ENCODE results near the gene CLIP1.
"Not testable (repeated sequence)": the region's sequence is repeated elsewhere in the genome, so short reads cannot be mapped to it uniquely, and the experiment has no call there.

CLIP1 gene

GRCh38 chr12:122421821-122422729, at the start of gene CLIP1:
Gene CLIP1 (minus strand): TSS chr12:122422669. CDS start chr12:122380452, 42,217 bp downstream.
- peak; percentile 16 to 58 for DNase-seq

DNA sequence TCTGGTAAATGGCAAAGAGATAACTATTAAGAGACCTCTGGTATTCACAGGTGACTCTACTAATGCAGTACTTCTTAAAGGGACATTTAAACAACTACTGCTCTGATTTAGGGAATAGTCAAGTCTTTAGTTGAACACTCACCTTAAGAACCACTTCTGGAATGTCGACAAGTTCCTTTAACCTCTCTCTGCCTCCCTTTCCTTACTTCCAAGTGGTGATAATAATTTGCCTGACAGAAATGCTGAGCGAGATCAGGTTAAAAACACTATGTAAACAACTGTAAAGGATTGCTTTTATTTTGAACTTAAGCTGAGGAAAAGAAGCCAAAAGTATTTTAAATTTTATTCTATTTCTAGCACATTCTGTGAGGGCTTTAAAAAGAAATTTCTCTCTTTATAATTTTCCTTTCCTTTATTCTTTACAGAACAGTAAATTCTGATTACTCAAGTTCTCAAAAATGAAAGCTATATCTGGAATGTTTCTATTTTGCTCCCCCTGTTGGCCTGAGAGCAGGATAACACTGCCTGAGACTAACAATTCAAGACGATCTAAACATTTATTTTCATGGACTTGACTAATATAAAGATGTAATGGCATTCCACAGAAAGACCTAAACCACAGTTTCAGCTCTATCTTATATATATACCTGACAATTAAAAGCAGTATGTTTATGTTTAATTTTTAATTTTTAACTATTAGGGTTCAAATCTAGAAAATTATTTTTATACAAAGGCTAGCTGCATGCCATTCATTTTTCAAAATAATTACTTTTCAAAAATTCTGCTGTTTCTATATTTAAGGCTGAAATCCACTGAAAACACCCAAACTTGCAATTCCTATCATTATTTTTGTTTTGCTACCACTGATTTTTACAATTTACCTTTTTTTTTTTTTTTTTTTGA, 49.1 kb upstream of the CLIP1 start:
- DNase-seq = peak; percentile 10 to 74

DNA sequence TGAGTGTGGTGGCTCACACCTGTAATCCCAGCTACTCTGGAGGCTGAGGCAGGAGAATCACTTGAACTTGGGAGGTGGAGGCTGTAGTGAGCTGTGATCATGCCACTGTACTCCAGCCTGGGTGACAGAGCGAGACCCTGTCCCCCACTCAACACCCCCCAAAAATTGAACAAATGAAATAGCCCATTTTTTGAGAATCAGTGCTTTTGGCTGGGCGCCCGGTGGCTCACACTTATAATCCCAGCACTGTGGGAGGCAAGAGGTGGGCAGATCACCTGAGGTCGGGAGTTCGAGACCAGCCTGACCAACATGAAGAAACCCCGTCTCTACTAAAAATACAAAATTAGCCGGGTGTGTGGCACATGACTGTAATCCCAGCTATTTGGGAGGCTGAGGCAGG, 48.1 kb upstream of the CLIP1 start:
- not testable (repeated sequence) for DNase-seq

- DNase-seq = not testable (repeated sequence)
Measured at GRCh38 chr12:122469856-122470255, 47.4 kb upstream of the CLIP1 start.

DNA sequence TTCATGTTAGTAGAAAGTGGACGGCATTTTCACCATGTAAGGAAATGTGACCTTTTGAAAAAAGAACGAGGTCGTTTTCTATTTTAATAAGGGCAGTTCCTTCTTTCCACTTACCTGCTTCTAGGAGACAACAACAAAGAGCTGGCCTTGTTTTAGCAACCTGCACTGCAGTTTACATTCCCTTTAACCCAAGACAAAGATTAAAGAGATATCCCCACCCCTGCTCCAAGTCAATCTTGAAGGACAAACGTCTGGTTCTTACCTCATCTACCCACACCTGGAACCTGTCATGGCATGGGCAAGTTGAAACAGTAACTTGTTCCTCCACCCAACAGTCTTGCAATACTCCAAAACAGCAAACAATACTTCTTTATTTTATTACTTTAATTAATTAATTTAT, 45.5 kb upstream of the CLIP1 start:
- no peak for DNase-seq

DNA sequence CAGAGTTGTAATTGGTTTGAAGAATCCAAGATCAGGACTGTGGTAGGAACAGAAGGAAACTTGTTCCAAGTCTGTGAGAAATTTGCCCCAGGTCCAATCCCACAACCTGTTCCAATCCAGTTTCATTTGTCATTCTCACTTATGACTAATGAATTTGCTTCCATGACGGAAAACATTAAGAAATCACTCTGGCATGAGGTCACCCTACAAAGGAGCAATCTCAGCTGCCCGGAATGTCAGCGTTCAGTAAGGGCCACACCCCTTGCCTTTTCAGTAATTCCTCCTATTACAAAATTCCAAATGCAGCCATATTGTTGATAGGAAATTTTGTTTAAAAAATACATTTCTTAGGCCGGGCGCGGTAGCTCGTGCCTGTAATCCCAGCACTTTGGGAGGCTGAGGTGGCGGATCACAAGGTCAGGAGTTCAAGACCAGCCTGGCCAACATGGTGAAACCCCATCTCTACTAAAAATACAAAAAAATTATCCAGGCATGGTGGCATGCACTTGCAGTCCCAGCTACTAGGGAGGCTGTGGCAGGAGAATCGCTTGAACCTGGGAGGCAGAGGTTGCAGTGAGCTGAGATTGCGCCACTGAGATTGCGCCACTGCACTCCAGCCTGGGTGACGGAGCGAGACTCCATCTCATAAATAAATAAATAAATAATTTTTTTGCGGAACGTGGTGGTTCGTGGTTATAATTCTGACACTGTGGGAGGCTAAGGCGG, 42.0 kb upstream of the CLIP1 start:
- peak; percentile 88 to 91 for DNase-seq

- no peak for DNase-seq
Measured at GRCh38 chr12:122460641-122461040, 38.2 kb upstream of the CLIP1 start.

- no peak for DNase-seq
Measured at GRCh38 chr12:122460061-122460460, 37.6 kb upstream of the CLIP1 start.

- no peak for DNase-seq
Measured at GRCh38 chr12:122459211-122459610, 36.7 kb upstream of the CLIP1 start.

- DNase-seq = no peak
Measured at GRCh38 chr12:122458105-122459035, 35.9 kb upstream of the CLIP1 start.

DNA sequence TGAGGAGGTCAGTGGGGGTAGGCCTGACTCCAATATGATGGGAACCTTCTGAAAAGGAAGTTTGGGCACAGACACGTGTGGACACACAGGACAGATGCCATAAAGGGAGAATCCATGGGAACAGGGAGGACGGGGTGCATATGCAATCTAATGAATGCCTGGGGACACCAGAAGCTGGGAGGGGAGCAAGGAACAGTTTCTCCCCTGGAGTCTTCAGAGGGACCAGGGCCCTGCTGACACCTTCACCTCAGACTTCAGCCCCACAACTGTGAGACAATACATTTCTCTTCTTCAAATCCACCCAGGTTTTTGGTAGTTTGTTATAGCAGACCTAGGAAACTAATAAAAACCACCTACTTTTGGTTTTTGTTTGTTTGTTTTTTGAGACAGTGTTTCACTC, 35.2 kb upstream of the CLIP1 start:
- DNase-seq = no peak

DNA sequence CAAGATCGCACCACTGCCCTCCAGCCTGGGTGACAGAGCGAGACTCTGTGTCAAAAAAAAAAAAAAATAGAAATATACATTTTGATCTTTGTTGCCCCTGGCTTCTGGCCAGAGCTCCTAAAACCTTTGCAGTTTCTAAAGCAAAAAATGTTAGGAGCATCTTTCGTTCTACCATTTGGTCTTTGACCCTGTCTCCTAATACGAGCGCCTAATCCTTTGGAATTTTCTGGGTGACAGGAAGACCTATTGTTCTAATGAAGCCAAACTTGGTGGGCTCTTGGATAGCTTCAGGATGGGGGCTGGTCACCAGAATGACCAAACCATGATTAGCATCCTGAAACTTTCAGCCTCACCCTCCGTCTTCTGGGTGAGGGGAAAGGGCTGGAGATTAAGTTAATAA, 32.3 kb upstream of the CLIP1 start:
- DNase-seq = no peak

- DNase-seq = no peak
Measured at GRCh38 chr12:122454250-122454721, 31.8 kb upstream of the CLIP1 start.

DNA sequence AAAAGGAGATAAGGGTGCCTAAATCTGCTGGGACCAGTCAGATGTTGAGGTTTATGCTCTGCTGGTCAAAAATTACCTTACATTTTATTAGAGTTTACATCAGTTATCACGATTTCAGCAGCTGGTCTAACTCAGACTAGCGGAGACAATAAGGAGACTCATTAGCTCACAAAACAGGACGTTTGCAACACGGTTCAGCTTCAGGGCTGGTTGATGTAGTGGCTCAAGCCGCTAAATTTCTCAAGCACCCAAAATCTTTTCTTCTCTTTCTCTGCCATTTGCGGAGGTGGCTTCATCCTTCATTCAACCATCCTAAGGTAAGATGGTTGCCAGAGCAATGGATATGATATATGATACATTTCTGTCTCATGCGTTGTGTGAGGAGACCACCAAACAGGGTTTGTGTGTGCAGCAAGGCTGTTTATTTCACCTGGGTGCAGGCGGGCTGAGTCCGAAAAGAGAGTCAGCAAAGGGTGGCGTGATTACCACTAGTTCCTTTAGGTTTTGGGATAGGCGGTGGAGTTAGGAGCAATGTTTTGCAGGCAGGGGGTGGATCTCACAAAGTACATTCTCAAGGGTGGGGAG, 30.3 kb upstream of the CLIP1 start:
- DNase-seq = no peak

DNA sequence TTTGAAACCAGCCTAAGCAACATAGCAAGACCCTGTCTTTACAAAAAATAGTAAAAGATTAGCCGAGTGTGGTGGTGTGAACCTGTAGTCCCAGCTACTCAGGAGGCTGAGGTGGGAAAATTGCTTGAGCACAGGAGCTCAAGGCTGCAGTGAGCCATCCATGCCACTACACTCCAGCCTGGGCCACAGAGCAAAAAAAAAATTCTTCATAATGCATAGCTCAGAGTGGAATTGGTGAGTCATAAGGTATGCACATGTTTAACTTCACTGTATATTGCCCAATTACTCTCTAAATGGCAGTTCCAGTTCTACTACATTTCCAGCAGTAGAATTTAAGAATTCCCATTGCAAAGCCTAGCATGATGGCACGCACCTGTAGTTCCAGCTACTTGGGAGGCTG, 26.8 kb upstream of the CLIP1 start:
- DNase-seq = peak; percentile 71 to 85

GRCh38 chr12:122447825-122448224, 25.4 kb upstream of the CLIP1 start:
- not testable (repeated sequence) for DNase-seq

GRCh38 chr12:122446390-122446789, 23.9 kb upstream of the CLIP1 start:
- DNase-seq = not testable (repeated sequence)

DNA sequence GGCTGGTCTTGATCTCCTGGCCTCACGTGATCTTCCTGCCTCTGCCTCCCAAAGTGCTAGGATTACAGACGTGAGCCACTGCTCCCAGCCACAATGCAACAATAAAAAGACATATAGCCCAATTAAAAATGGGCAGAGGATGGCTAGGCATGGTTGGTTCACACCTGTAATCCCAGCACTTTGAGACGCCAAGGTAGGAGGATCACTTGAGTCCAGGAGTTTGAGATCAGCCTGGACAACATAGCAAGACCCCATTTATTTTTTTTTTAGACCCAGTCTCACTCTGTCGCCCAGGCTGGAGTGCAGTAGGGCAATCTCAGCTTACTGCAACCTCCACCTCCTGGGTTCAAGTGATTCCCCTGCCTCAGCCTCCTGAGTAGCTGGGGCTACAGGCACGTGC, 21.6 kb upstream of the CLIP1 start:
- not testable (repeated sequence) for DNase-seq

GRCh38 chr12:122438822-122439221, 16.4 kb upstream of the CLIP1 start:
- DNase-seq = not testable (repeated sequence)

DNA sequence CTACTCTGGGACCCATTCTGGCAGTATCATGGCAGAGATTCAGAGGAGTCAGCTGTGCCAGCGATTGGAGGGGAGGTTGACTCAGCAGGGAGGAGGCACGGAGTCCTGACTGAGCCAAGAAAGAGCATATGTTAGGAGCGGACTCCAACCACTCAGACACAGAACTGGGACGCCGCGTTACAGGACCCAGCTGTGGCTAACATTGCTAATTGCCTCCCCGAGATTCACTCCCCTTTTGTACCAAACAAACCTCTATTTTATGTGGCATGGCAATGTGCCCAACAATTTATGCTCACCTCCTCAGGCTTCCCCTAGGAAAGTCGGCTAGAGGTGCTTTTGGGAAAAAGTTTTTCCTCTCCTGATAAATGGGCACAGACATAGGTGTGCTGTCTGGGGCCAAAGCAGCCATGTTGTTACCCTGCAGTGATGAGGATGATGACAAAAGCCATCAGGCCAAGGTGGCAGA, 15.2 kb upstream of the CLIP1 start:
- no peak for DNase-seq

GRCh38 chr12:122435186-122435585, 12.7 kb upstream of the CLIP1 start:
- DNase-seq = no peak

Measured in SW 1271 (cell line).